HL-60/S4 treated with retinoic acid at 250 ng/mL for 4 days and 3 days (cell line): Measurements from ENCODE around the gene XRCC3.

Experiments used
- in situ Hi-C: fragments of 300-500 bp; cut with MboI; formaldehyde crosslinking; loops from 2 replicates; pipeline ENCODE4 v1.7.0; 2022; ENCODE audit warnings: low sequenced_read_pairs

Gene XRCC3

DNA sequence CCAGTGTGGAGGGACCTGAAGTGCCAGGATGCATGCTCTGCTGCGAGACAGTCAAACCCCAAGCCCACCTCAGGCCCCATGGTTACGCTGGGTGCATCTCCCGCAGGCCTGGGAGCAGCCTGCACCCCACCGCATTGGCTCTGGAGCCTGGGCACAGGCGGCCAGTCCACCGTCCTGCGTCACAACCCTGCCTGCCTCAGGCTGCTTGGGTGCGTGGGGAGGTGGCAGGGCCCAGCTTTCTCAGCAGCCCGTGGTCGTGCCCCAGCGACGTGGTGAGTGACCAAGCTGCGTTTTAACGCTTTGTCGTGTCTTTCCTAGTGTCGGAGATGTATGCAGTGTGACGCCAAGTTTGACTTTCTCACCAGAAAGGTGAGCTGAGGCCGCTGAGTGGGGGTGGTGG, 11.2 kb upstream of the XRCC3 start:
- in situ Hi-C loops, result no loop called here

GRCh38 chr14:103725739-103726395, 10.6 kb upstream of the XRCC3 start:
- in situ Hi-C loops, result no loop called here

DNA sequence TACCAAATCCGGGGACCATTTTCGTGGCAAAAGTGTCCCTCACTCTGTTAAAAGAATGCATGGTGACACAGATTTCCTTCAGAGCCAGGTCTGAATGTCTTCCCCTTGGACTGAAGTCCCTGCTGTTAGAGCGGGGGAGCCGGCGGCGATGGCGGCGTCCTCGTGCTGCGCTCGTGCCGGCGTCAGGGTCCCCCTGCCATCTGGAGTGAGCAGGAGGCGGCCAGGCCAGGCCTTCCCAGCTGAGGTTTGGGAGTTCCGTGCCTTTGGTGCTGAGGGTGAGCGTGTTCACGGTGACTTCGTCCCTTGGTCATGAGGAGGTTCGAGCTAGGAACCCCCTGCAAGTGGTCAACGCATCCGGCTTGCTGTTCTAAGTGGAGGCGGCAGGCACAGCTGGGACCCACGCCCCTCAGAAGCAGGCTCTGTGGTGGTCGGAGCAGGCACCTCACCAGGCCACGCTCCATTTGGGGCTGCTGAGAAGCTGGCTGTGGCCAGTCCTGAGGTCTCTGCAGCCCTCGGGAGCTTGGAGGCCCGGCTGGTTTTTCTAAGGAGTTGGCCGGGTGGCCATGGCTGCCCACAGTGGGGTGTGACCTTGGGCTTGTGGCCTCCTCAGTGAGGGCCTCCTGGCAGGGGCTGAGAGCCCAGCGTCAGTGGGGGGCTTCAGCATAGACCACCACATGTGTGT, 9.9 kb upstream of the XRCC3 start:
- in situ Hi-C loops, result no loop called here

DNA sequence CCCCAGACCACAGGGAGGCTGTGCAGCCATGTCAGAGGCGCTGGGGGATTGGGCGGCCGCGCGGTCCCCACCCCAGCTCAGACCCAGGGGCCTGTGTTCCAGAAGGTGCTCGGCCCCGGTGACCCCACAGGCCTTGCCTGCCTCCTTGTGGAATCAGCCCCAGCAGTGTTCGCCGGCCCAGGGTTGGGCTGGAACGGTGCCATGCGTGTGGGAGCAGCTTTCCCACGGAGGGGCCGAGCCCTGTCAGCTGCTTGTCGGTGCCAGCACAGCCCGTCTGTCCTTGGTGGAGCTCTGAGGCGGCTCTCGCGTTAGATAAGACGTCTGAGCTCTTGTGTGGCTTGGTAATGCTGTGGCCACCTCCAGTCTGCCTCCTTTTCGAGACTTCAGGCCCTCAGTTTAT, 8.9 kb upstream of the XRCC3 start:
- in situ Hi-C loops, result no loop called here

DNA sequence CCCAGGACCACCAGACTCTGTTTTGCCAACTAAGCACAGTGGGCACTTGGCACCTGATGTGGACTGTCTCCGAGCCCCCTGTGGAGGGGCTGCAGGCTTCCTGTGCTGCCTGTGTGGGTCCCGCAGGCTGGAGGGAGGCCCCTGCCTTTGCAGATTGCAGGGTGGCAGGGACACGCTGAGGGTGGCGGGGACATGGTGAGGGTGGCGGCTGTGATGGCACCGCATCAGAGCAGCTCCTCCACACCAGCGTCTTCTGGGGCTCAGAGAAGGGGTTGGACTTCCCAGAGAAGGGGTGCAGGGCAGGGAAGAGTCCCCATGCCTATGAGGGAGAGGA, 8.5 kb upstream of the XRCC3 start:
- in situ Hi-C loops, result no loop called here

- in situ Hi-C loops, result no loop called here
Observed at GRCh38 chr14:103721334-103722120, 6.3 kb upstream of the XRCC3 start.

- in situ Hi-C loops, result no loop called here
Observed at GRCh38 chr14:103719751-103720150, 4.5 kb upstream of the XRCC3 start.

DNA sequence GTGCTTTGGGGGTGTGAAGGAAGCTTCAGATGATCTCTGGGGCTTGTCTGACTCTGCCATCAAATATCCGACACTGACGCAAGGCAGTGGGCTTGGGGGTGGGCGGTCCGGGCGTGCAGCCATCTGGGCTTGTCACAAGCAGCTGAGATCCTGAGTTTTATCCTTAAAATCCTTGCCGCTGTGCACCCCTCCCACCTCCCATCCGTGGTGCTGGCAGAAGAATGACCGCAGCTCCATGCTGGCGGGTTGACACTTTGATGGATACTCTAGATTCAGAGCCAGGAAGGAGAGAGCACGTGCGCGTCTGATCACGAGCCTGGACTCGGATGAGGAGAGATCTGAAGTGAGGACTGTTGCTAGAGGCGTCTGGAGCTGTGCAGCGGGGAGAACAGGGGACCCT, 3.3 kb upstream of the XRCC3 start:
- in situ Hi-C loops, result no loop called here

DNA sequence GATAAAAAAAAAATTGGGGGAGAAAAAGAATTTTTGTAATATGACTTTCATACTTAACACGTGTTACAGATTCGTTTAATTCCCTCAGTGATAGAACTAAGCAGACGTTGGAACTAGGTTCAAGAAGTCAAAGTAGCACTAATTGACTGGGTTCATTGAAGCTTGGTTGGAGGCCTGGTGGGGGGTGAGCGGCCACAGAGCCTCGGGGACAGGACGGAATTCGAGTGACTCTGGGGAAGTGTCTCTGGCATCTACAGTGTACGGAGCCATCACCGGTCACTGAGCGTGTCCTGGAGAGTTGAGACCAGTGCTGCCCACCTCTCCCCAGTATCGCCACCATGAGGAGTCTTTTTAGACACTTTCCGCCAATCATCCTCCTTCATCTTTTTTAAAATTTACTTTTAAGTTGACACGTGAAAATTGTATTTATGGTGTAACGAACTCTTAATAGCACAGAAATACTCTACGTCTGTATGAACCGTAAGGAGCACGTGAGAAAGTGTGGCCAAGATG, 1.7 kb upstream of the XRCC3 start:
- in situ Hi-C loops, result no loop called here

DNA sequence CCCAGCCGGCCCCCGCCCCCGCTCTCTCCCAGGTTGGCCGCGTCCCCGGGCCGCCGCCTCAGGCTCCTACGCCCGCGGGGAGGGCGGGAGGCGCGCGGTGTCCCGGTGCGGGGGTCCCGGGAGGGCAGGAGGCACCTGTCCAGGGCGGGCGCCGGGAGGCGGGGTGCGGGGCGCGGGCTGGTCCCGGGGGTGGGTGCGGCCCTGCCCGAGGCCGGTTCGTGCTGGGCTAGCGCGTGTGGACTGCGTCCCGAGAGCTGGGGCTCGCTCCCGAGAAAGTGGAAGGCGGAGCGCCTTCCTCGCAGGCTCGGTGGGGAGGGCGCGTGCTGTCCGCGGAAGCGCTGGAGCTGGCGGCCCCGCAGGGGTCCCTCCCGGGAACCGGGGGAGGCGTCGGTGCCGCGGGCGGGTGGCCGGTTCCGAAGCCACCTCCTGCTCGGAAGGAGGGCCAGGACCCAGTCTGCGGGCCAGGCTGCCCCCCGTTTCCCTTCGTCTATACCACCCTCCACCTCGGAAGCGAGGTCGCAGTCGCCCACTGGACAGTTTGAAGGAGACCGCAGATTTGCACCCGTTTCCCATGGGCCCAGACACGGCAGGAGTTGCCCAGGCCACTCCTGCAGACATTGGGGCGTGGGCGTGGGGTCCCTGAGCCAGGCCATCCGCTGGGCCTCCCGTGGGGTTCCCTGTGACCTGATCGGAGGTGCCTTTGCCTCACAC, 995 bp upstream of the XRCC3 start:
- in situ Hi-C loops, result no loop called here

DNA sequence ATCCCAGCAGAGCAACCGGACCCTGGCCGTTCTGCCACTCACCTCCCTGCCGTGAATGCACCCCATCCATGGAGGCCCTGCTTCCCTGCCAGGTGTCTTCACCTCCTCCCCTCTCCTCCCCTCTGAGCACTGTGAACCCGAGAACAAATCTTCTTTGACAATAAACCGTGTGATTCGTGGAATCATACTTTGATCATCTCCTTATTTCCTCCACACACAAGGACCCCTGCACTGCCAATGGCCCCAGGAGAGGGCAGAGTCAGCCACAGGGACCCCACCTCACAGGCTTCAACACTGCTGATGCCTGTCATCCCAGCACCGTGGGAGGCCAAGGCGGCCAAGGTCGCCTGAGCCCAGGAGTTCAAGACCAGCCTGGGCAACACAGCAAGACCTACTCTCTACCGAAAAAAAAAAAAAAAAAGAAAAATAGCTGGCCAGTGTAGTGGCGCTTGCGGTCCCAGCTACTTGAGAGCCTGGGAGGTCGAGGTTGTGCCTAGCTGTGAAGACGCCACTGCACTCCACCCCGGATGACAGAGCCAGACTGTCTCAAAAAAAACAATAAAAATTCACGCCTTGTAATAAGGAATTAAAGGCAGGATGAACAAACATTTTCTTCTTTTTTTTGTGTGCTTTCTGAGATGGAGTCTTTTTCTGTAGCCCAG, 1.1 kb downstream of the XRCC3 start:
- in situ Hi-C loops, result no loop called here

GRCh38 chr14:103713304-103714062, 1.8 kb downstream of the XRCC3 start:
- in situ Hi-C loops, result no loop called here

DNA sequence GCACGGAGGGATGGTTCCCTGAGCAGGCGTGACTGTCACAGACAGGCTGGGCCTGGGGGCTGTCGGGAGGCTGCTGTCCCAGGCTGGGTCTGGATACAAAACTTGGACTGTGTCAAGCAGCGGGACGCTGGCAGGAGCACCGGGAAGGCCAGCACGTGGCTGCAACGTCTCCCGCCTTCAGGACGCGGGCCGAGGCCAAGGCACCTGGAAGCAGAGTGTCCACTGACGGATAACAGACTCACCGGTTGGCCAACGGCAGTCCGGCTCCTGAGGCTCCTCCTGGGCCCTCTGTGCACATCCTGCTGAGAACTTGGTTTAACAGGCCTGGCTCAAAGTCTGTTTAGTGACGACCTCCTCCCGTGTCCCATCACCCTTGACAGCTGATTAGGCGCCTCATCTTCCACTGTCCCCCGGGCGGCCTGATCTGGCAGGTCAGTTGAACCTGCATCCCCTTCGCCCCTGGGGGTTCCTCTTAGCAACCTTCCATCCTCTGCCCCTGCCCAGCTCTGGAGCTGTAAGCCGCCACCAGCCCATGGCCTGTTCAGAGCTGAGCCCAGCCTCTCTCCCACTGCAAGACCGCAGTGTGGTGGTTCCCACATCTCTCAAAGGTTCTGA, 2.5 kb downstream of the XRCC3 start:
- in situ Hi-C loops, result no loop called here

DNA sequence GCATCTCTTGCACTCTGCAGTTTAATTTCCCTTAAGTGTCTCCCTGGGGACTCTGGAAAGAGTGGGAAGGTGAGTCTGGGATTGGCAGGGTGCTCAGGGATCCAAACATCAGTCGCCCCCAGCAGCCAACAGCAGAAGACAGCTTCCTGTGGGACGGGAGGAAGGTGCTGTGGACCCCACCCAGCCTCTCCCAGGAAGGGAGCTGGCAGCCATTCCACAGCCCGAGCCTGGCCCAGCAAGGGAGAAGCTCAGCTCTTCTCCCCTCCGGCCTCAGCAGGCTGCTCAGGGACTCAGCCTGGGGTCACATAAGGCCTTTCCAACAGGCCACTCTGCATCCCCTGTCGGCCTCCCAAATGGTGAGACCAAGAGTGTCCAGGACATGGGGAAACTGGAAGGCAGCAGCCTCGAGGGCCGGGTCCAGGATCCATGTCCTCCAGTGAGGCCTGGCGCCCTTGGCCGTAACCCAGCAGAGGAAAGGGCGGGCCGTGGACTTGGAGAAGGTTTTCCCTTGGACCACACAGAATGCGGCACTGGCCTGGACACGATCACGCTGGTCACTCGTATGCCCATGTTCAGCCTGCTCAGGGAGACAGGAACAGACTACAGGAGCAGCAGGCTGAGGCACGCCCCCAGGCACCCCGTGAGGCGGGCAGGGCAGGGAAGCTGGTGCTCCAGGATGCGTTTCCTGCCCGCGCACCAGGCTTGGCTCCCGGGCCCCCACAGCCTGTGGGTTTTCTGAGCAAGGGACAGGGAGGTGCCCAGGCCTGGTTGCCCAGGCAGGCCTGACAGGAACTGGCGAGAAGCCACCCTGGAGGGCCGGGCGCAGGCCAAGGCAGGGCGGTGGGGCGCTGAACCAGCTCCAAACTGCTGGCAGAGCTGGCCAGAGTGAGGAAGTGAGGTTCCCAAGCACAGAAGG, 3.5 kb downstream of the XRCC3 start:
- in situ Hi-C loops, result no loop called here

- in situ Hi-C loops, result no loop called here
Observed at GRCh38 chr14:103710771-103711377, 4.4 kb downstream of the XRCC3 start.

DNA sequence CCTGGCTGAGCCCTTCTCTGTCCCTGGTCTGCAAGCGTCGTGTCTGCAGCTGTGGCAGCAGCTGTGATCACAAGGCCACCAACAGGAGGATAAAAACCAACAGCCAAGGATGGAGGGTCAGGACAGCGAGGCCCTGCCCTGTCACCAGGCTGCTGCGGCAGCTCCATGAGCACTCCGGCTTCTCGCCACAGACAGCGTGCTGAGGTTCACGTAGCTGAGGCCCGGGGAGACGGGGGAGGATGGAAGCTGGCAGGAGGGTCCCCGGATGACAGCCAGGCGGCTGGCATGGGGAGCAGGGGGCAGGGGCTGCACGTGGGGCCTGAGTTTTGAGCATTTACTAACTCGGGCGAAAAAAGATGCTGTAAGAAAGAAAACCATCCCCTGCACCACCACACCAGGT, 5.4 kb downstream of the XRCC3 start:
- in situ Hi-C loops, result no loop called here

- in situ Hi-C loops, result no loop called here
Observed at GRCh38 chr14:103708750-103709187, 6.5 kb downstream of the XRCC3 start.
